Mucosa of descending colon (tissue), 3 donors: ENCODE data around the gene WDR55. TPM values are rescaled to one million over a fixed set of nuclear protein-coding genes. Genes with fewer than 3 reads are reported as not detected.
"Not testable (repeated sequence)": the region's sequence is repeated elsewhere in the genome, so short reads cannot be mapped to it uniquely, and the experiment has no call there.

Source experiments
- ATAC-seq: fragments of 200-7000 bp; cut with Tn5 transposase; one replicate; pipeline ENCODE4 v1.9.1; 2020; ENCODE audit warnings: mild to moderate bottlenecking, moderate library complexity
- DNase-seq, 3 donors: peaks; one replicate each; pipeline ENCODE4 v3.0.0-alpha.2; 2020
- H3K36me3 ChIP-seq: fragments of 200-600 bp; one replicate; pipeline ENCODE4 v1.8.0; 2021; ENCODE audit warnings: low read depth, mild to moderate bottlenecking
- H3K4me1 ChIP-seq: fragments of 200-600 bp; one replicate; pipeline ENCODE4 v1.8.0; 2021; ENCODE audit warnings: low read depth, mild to moderate bottlenecking
- H3K4me3 ChIP-seq: fragments of 200-600 bp; one replicate; pipeline ENCODE4 v1.8.0; 2021; ENCODE audit warnings: mild to moderate bottlenecking
- H3K9me3 ChIP-seq: fragments of 200-600 bp; one replicate; pipeline ENCODE4 v1.8.0; 2021; ENCODE audit warnings: mild to moderate bottlenecking
- CTCF ChIP-seq: fragments of 200-600 bp; IDR thresholded peaks from one replicate; pipeline ENCODE4 v1.8.0; 2022; ENCODE audit warnings: antibody characterized with exemption, mild to moderate bottlenecking
- intact Hi-C, 2 donors: fragments of 100-400 bp; cut with DNase I in 1 of 2; cut with micrococcal nuclease in 1 of 2; formaldehyde crosslinking; loops; one replicate each; pipeline versions ENCODE4 v1.11.0 to v1.11.1; 2022; cut with DNase I, micrococcal nuclease
- total RNA-seq, 3 donors: library from RNA; stranded (reverse); fragmentation: NEBNext Ultra II Directional in 2 of 3; extraction: Animal tissue kit (Norgen Biotek cat#: 25700) in 2 of 3; gene quantifications; one replicate each; pipeline versions ENCODE4 v1.2.1 to v1.2.4, GENCODE V29; 2021 to 2023
- donor health status: DM: no; HTN: no; CAD: no; lungs with moderate emphysema.
- donor health status: DM: no; HTN: no; CAD: no.
- donor health status: DM: no; HTN: yes; CAD: no.

Gene WDR55
- total RNA-seq, 3 donors from 2014 or later, result 32.3 to 42.3 (median 42.2) TPM

GRCh38 chr5:140694276-140694675 is 29.6 kb downstream of the WDR55 start:
- intact Hi-C loops, result no loop called here
- H3K36me3 ChIP-seq, result peaks cover 26% of the 10 kb centered on the region

GRCh38 chr5:140696891-140697492 is 32.3 kb downstream of the WDR55 start:
- ATAC-seq (no peak), DNase-seq (no peak)
- Histone ChIP-seq H3K4me1 (peaks cover 20% of the 10 kb centered on the region), H3K36me3 (peaks cover 26% of the 10 kb centered on the region), H3K4me3 (no peak overlapping the region), H3K9me3 (no peaks in the 10 kb centered on the region)
- TF ChIP-seq CTCF, result no peak
- intact Hi-C loops, result no loop called here

More at GRCh38 chr5:140694276-140694675, 29.6 kb downstream of the WDR55 start:
- Histone ChIP-seq H3K4me1 (peaks cover 23% of the 10 kb centered on the region), H3K9me3 (no peaks in the 10 kb centered on the region), H3K4me3 (no peak overlapping the region)
- no peak for ATAC-seq
- no peak for TF ChIP-seq CTCF
- DNase-seq, result no peak

- intact Hi-C loops, result no loop called here
- TF ChIP-seq CTCF, result no peak
- Histone ChIP-seq H3K36me3 (peaks cover 35% of the 10 kb centered on the region), H3K4me3 (peak within 1 kb of the TSS; percentile 52), H3K9me3 (no peaks in the 10 kb centered on the region), H3K4me1 (peaks cover 9% of the 10 kb centered on the region)
- DNase-seq (peak; percentile 95 to 98 (median 96)), ATAC-seq (peak; percentile 100)
Observed at GRCh38 chr5:140700177-140701144, 35.8 kb downstream of the WDR55 start, which contains the start of gene ZMAT2. TSS of gene ZMAT2 (plus strand) at chr5:140700447. CDS start at chr5:140700461, 14 bp downstream.

- Histone ChIP-seq H3K9me3 (no peaks in the 10 kb centered on the region), H3K4me3 (no peak overlapping the region), H3K4me1 (no peaks in the 10 kb centered on the region), H3K36me3 (peaks cover 11% of the 10 kb centered on the region)
- intact Hi-C loops, result no loop called here
- ATAC-seq (no peak), DNase-seq (no peak)
- no peak for TF ChIP-seq CTCF
Observed at GRCh38 chr5:140707812-140708211, 43.1 kb downstream of the WDR55 start.

GRCh38 chr5:140708787-140709186 is 44.1 kb downstream of the WDR55 start:
- H3K9me3 ChIP-seq, ATAC-seq, intact Hi-C loops, DNase-seq, H3K4me3 ChIP-seq, H3K4me1 ChIP-seq: not testable (repeated sequence)
- peaks cover 11% of the 10 kb centered on the region for H3K36me3 ChIP-seq
